D721Med (cell line): ENCODE data around the gene OR4C13.
"Not testable (repeated sequence)": the region's sequence is repeated elsewhere in the genome, so short reads cannot be mapped to it uniquely, and the experiment has no call there.

Experiments used
- DNase-seq: peaks from one replicate; pipeline ENCODE4 v3.0.0; 2011; ENCODE audit warnings: low spot score; ENCODE audit not compliant: insufficient read length
- FAIRE-seq: peaks from 2 replicates; lab custom pipeline; 2011; peaks lifted over from hg19 to GRCh38; lab: Jason Lieb, UNC
- CTCF ChIP-seq: IDR thresholded peaks from 2 replicates; pipeline ENCODE4 v1.5.1; 2012; ENCODE audit warnings: mild to moderate bottlenecking, control low read depth; ENCODE audit not compliant: insufficient read depth; ENCODE audit errors: missing control alignments

OR4C13 gene

GRCh38 chr11:49952091-49952490, at the start of gene OR4C13:
Gene OR4C13, plus strand, starts transcription at chr11:49952391. Its CDS starts 32 bp downstream, at chr11:49952423.
- no peak for TF ChIP-seq CTCF
- no peak for DNase-seq
- FAIRE-seq: no peak

- DNase-seq, FAIRE-seq: not testable (repeated sequence)
Observed at GRCh38 chr11:49911516-49911915, 40.7 kb upstream of the OR4C13 start.

- DNase-seq, FAIRE-seq: not testable (repeated sequence)
Observed at GRCh38 chr11:49948701-49949100, 3.5 kb upstream of the OR4C13 start.

- FAIRE-seq, DNase-seq: not testable (repeated sequence)
Observed at GRCh38 chr11:49973439-49973838, 21.2 kb downstream of the OR4C13 start.

GRCh38 chr11:49982435-49982834, 30.2 kb downstream of the OR4C13 start, which contains the start of gene OR4C12:
Gene OR4C12, minus strand, starts transcription at chr11:49982535. Its CDS starts 34 bp downstream, at chr11:49982501.
- FAIRE-seq, DNase-seq: not testable (repeated sequence)

- DNase-seq (no peak), FAIRE-seq (no peak)
- peak; percentile 56 for TF ChIP-seq CTCF
Observed at GRCh38 chr11:49995565-49995964, 43.4 kb downstream of the OR4C13 start.
